Activated naive CD4-positive, alpha-beta T cell treated with anti-CD3 and anti-CD28 coated beads, Interleukin-2, amount 50 U/mL, for 24 hours (primary cell): ENCODE data around the gene CD93.

Experiments used
- H3K27ac Mint-ChIP-seq: one replicate; pipeline ENCODE4 v1.8.0; 2021; ENCODE audit warnings: mild to moderate bottlenecking, mixed read lengths
- H3K27me3 Mint-ChIP-seq: one replicate; pipeline ENCODE4 v1.8.0; 2021; ENCODE audit warnings: mixed read lengths
- H3K36me3 Mint-ChIP-seq: one replicate; pipeline ENCODE4 v1.8.0; 2021; ENCODE audit warnings: mixed read lengths
- H3K4me1 Mint-ChIP-seq: one replicate; pipeline ENCODE4 v1.8.0; 2021; ENCODE audit warnings: mixed read lengths
- H3K4me3 Mint-ChIP-seq: one replicate; pipeline ENCODE4 v1.8.0; 2021; ENCODE audit warnings: mild to moderate bottlenecking, mixed read lengths
- H3K9me3 Mint-ChIP-seq: one replicate; pipeline ENCODE4 v1.8.0; 2021; ENCODE audit warnings: mixed read lengths

The CD93 gene

DNA sequence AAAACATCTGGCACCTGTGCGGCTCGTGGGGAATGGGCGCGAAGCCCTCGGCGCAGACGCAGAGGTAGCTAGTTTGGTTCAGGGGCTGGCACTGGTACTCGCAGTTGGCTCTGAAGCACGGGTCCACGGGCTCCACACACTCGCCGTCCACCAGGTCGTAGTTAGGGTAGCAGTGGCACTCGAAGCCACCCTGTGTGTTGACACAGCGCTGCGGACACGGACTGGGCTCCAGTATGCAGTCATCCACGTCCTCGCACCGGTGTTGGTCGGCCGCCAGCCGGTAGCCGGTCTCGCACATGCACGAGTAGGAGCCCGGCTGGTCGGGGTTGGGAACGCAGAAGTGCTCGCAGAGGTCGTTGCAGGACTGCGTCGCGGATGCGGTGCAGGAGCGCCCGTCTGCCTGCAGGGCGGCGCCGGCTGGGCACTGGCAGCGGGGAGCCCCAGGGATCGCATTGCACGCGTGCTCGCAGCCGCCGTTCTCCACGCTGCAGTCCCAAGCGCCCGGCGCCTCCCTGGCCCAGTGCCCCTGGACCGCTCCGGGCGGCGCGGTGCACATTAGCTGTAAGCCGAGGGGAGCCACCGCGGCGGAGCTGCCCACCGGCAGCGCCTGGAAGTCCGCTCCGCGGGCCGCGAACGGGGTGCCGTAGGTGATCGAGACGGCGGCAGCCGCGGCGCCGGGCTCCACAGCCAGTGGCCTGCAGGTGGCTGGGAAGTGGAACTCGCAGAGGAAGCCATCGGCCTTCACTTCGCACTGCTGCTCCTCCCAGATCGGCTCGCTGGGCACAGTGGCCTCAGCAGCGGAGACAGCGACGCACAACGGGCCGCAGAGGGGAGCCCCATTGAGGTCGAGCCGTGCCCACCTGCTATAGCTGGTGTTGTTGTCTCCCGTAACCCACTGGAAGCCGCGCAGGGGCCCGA, 37.6 kb downstream of the CD93 start:
- H3K4me3 Mint-ChIP-seq = no peak overlapping the region
- H3K27me3 Mint-ChIP-seq = peaks cover 24% of the 10 kb centered on the region
- H3K4me1 Mint-ChIP-seq = no peaks in the 10 kb centered on the region

DNA sequence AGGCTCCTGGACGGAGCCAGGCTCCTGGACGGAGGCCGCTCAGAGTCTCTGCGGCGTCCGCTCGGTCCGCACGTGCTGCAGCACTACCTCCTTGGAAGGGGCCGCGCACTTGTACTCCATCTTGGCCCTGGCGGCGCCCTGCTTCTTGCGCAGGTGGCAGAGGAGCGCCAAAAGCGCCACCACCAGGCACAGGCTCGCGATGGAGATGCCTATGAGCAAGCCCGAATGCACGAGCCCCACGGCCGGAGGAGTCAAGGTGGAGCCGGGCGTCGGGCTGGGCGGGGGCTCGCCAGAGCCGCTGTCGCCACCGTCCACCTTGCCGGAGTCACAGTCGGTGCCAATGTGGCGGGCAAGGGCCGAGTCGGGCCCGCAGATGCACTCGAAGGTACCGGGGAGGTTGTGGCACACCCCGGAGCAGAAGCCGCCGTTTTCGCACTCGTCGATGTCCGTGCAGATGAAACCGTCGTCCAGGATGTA, 38.3 kb downstream of the CD93 start:
- no peaks in the 10 kb centered on the region for H3K9me3 Mint-ChIP-seq
- no peak overlapping the region for H3K27ac Mint-ChIP-seq
- no peaks in the 10 kb centered on the region for H3K36me3 Mint-ChIP-seq
- no peaks in the 10 kb centered on the region for H3K4me1 Mint-ChIP-seq
- H3K27me3 Mint-ChIP-seq = peaks cover 22% of the 10 kb centered on the region
- H3K4me3 Mint-ChIP-seq = no peak overlapping the region

More for the DNA sequence above, 37.6 kb downstream of the CD93 start:
- no peak overlapping the region for H3K27ac Mint-ChIP-seq
- H3K9me3 Mint-ChIP-seq = no peaks in the 10 kb centered on the region
- H3K36me3 Mint-ChIP-seq = no peaks in the 10 kb centered on the region

DNA sequence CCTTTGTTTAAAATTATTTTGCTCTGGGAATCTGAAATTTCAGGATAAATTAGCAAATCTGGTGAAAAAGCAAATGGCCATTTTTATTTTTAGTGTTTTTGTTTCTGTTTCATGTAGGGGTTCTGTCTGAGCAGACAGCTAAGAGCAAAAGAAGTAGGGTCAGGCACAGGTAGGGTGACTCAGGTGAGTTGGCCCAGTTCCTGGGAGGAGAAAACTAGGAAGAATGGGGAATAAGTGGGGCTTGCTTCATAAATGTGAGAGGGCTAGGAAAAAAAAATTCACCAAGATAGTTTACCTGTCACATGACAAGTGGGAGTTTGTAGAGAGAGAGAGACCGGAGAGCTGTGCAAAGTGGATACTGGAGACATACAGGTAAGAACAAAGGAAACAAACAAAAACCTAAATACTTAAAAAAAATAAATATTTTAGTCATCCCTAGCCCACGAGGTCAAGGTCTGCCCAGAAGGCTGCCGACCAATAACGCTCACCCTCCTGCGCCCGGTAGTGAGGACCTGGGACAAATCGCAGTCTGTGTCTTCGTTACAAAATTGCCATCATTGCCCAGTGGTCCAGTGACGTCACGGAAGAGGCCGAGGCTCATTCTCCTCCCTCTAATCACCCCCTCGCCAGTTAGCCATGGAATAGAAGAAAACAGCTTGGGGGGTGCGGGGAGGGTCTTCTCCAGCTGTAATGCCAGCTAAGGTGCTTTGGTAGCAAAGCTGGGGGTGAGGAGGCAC, 39.0 kb downstream of the CD93 start:
- Mint-ChIP-seq H3K36me3 (no peaks in the 10 kb centered on the region), H3K27ac (no peak overlapping the region), H3K9me3 (no peaks in the 10 kb centered on the region), H3K27me3 (peaks cover 19% of the 10 kb centered on the region), H3K4me3 (no peak overlapping the region), H3K4me1 (no peaks in the 10 kb centered on the region)

DNA sequence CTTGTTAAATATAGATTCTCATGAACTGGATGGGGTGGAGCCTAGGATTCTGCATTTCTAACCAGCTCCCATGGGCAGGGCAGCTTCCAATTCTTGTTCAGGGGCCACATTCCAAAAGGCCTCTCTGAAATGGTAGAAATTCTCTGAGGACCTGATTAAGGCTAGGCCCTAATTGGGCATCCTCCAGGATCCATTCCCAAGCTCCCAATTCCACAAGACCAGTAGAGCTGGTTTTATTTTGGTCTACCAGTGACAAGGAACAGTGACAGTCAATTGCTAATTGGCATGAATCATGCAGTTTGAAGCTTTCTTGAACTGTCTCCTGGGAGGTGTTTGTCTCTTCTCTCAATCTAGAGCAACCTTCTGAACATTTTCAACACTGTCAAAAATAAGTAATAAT, 39.7 kb downstream of the CD93 start:
- Mint-ChIP-seq H3K9me3 (no peaks in the 10 kb centered on the region), H3K4me1 (no peaks in the 10 kb centered on the region), H3K27me3 (peaks cover 19% of the 10 kb centered on the region), H3K4me3 (no peak overlapping the region), H3K27ac (no peak overlapping the region), H3K36me3 (no peaks in the 10 kb centered on the region)

DNA sequence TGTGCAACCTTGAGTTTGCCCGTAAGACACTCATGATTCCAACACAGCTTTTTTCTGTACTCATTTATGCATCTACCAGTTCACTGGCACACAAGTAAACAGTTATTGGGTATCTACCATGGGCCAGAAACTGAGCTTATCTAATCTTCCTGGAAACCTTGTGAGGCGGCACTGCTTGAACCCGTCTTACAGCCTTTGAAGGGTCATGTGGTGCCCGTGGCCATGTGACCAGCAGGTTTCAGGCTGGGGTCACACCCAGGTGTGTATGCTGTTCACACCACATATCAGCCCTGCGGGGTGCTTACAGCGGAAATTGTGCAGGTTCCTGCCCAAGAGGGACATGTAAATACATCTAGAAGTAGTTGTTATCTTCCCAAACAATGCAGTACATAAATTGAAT, 42.7 kb downstream of the CD93 start:
- Mint-ChIP-seq H3K27ac (no peak overlapping the region), H3K9me3 (no peaks in the 10 kb centered on the region), H3K4me1 (no peaks in the 10 kb centered on the region), H3K4me3 (no peak overlapping the region), H3K27me3 (peaks cover 17% of the 10 kb centered on the region), H3K36me3 (no peaks in the 10 kb centered on the region)

DNA sequence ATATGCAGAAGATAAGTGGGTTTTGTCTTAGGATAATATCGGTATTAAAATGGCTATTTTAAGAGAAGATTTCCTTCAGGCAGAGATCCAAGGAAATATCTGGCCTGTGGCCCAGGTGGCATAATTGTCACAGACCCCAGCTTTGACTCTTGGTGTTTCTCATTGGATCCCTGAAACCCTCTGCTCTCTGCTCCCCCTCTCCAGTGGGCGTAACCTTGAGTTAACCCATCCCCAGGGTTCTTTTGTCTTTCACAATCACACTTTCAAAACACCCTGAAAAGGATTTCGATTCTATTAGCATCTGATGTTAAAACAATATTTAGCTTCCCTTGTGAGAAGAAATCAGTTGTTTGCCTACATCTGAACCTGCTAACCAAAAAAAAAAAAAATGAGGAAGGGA, 43.9 kb downstream of the CD93 start:
- Mint-ChIP-seq H3K4me3 (no peak overlapping the region), H3K4me1 (no peaks in the 10 kb centered on the region), H3K36me3 (no peaks in the 10 kb centered on the region), H3K27ac (no peak overlapping the region), H3K27me3 (peaks cover 16% of the 10 kb centered on the region), H3K9me3 (no peaks in the 10 kb centered on the region)

DNA sequence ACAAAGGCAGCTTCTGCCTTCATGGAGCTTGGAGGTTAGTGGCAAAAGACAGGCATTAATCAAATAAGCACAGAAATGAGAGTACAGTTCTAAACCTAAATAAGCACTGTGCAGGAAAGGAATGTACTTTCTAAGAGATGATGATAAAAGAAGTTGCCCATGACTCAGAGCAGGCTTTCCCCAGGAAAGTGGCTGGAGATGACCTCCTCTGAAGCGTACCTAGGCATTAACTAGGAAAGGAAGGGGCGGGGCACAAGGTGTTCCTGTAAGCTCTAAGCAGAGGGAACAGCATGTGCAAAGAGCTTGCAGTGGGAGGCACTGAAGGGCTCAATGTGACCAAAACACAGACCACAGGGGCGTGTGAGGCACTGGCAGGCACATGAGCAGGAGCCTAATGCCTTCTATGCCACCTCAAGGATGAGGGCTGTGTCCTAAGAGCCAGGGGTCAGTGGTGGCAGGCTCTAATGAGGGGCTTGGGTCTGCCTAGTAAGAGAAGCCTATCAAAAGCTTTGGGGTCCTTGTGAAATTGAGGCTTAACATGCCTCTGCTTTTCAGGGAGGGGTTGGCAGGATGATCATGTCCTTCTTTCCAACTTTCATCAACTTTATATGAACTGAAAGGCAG, 46.1 kb downstream of the CD93 start:
- Mint-ChIP-seq H3K4me1 (no peaks in the 10 kb centered on the region), H3K36me3 (no peaks in the 10 kb centered on the region), H3K4me3 (no peak overlapping the region), H3K27me3 (peaks cover 13% of the 10 kb centered on the region), H3K9me3 (no peaks in the 10 kb centered on the region), H3K27ac (no peak overlapping the region)

DNA sequence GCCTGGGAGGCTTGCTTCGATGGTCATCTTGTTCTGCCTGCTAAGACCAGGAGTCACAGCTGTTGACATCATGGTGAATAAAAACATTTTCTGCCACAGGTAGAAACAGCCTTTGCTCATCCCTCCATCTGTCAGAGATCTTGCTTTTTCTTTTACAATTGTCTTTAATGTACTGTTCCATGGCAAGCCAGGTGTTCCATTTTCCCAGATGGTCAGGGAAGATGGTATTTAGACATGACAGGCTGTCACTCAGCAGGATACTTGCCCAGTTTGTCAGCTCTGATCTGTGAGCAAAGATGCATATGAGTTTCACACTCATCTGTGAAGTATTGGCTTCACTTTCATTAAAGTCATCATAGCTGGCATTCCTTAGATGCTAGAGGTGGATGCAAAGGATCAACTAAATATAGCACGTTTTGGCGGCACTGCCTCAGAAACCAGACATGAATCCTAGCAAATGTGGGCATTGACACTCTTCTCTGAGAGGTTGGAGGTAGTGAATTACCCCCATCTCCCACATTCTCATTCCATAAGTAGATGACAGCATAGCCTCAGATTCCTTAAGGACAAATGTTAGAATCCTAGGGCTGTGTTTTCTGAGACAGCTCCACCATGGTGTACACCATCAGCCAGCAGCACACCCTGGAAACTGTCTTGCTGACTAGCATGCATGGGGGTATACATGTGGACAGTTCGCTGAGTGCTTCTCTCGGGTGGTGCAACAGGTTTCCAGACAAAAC, 46.8 kb downstream of the CD93 start:
- Mint-ChIP-seq H3K4me1 (no peaks in the 10 kb centered on the region), H3K27ac (no peak overlapping the region), H3K9me3 (no peaks in the 10 kb centered on the region), H3K4me3 (no peak overlapping the region), H3K36me3 (no peaks in the 10 kb centered on the region), H3K27me3 (peaks cover 13% of the 10 kb centered on the region)

DNA sequence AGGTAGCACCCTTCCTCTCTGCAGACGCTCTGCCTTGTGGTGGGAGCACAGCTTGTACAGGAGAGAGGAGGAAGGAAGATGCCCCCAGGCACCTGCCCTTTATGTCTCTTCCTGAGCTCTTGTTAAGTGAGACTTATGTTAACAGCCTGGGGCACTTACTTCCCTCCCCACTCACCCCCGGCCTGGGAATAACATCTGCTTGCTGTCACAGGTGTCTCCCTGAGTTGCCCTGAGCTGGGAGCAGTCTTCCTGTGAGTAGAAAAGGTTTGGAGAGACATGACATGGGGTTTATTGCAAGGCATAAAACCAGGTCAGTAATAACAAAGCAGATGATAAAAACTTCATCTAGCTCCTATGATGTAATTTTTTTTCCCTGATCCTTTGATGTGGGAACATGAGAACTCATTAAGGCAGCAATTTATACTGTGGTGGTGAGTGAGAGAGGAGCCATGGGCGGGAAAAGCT, 49.1 kb downstream of the CD93 start:
- Mint-ChIP-seq H3K27me3 (peaks cover 13% of the 10 kb centered on the region), H3K27ac (no peak overlapping the region), H3K4me1 (no peaks in the 10 kb centered on the region), H3K4me3 (no peak overlapping the region), H3K9me3 (no peaks in the 10 kb centered on the region), H3K36me3 (no peaks in the 10 kb centered on the region)

DNA sequence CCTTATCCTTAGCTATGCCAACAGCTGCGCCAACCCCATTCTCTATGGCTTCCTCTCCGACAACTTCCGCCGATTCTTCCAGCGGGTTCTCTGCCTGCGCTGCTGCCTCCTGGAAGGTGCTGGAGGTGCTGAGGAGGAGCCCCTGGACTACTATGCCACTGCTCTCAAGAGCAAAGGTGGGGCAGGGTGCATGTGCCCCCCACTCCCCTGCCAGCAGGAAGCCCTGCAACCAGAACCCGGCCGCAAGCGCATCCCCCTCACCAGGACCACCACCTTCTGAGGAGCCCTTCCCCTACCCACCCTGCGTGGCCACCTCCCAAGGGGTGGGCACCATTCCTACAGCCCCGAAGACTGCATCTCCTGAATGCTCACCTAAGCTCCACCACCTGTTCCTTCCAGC, 49.8 kb downstream of the CD93 start:
- Mint-ChIP-seq H3K4me3 (no peak overlapping the region), H3K9me3 (no peaks in the 10 kb centered on the region), H3K4me1 (no peaks in the 10 kb centered on the region), H3K27ac (no peak overlapping the region), H3K27me3 (peaks cover 13% of the 10 kb centered on the region), H3K36me3 (no peaks in the 10 kb centered on the region)

DNA sequence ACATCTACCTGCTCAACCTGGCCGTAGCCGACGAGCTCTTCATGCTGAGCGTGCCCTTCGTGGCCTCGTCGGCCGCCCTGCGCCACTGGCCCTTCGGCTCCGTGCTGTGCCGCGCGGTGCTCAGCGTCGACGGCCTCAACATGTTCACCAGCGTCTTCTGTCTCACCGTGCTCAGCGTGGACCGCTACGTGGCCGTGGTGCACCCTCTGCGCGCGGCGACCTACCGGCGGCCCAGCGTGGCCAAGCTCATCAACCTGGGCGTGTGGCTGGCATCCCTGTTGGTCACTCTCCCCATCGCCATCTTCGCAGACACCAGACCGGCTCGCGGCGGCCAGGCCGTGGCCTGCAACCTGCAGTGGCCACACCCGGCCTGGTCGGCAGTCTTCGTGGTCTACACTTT, 50.4 kb downstream of the CD93 start:
- Mint-ChIP-seq H3K36me3 (no peaks in the 10 kb centered on the region), H3K27ac (no peak overlapping the region), H3K9me3 (no peaks in the 10 kb centered on the region), H3K4me3 (no peak overlapping the region), H3K4me1 (no peaks in the 10 kb centered on the region), H3K27me3 (peaks cover 12% of the 10 kb centered on the region)

DNA sequence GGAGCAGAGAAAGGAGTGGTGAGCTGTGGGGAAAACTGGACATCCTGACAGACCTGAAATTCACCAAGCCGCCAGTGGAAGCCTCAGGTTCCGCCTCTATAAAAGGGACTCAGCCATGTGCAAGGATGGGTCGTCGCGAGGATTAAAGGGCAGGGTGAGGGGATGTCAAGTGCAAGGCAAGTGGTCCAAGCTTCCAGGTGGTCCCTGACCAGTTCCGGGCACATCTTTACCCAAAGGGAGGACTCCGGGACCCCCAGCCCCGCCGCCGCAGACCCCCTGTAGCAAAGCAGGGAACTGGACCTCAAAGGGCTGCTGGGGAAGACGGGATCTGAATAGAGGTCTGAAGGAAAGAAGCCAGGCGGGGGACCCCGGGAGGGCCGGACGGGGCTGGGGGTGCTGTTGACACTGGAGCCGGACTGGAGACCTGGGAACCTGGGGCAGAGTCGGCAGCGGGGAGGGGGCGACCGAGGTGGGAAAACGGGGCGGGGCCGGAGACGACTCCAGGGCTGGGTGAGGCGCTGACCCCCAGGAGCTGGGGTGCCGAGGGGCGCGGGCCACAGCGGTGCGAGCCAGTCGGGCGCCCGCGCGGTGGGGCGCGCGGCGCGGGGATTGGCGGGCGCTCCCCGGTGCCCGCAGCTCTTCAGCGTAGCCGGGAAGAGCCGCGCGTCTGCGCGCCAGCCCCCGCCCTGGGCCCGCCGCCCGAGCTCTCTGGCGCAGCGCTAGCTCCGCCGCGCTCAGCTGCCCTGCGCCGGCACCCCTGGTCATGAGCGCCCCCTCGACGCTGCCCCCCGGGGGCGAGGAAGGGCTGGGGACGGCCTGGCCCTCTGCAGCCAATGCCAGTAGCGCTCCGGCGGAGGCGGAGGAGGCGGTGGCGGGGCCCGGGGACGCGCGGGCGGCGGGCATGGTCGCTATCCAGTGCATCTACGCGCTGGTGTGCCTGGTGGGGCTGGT, 51.1 kb downstream of the CD93 start, which contains the start of gene SSTR4:
Gene SSTR4, plus strand, starts transcription at position 592 of the 951 bp plus-strand sequence. Its CDS starts 172 bp downstream, at position 764.
- H3K9me3 Mint-ChIP-seq = no peaks in the 10 kb centered on the region
- peaks cover 10% of the 10 kb centered on the region for H3K27me3 Mint-ChIP-seq
- no peak within 1 kb of the TSS for H3K4me3 Mint-ChIP-seq
- H3K36me3 Mint-ChIP-seq = no peaks in the 10 kb centered on the region
- no peak within 1 kb of the TSS for H3K27ac Mint-ChIP-seq
- no peaks in the 10 kb centered on the region for H3K4me1 Mint-ChIP-seq

DNA sequence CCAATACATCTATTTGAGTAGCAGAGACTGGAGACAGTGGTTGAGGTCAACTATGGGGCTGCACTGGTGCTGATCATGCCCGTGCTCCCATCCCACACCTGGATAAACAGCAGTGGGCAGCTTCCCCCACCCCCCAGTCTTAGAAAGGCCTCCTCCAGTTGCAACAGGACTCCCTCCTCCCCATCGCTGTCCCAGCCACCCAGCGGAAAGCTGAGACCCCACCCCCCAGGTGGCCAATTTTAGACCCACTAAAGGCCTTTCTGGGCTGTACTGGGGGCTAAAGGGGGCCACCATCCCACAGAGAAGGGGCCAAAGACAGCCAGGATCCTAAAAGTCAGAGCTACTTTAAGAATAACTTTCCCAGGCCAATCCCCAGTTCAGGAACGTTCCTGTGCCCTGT, 52.2 kb downstream of the CD93 start:
- H3K4me3 Mint-ChIP-seq = no peak overlapping the region

DNA sequence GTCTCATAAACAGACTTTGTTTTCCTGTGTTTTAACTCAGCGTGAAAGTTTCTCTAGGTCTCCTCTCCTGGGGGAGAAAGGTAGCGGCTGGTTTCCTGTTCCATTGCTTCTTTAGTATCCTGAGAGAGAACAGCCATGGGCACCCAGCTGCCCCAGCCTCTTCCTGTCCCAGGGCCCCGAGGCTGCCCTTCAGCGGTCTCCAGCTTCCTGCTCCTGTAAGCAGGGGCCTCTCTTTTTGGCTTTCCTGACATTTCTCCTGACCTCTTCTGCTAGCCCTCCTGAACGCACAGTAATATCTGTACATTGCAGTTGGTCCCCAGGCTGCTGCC, 53.4 kb downstream of the CD93 start:
- H3K4me3 Mint-ChIP-seq = no peak overlapping the region
- H3K36me3 Mint-ChIP-seq = no peaks in the 10 kb centered on the region
- H3K27me3 Mint-ChIP-seq = peaks cover 10% of the 10 kb centered on the region
- H3K9me3 Mint-ChIP-seq = no peaks in the 10 kb centered on the region
- no peaks in the 10 kb centered on the region for H3K4me1 Mint-ChIP-seq
- no peak overlapping the region for H3K27ac Mint-ChIP-seq

More for the DNA sequence above, 52.2 kb downstream of the CD93 start:
- no peaks in the 10 kb centered on the region for H3K9me3 Mint-ChIP-seq
- peaks cover 10% of the 10 kb centered on the region for H3K27me3 Mint-ChIP-seq
- H3K36me3 Mint-ChIP-seq = no peaks in the 10 kb centered on the region
- no peak overlapping the region for H3K27ac Mint-ChIP-seq
- H3K4me1 Mint-ChIP-seq = no peaks in the 10 kb centered on the region
